GM18519 (cell line): ENCODE measurements around the gene FBXL5.
"Not testable (repeated sequence)": the region's sequence is repeated elsewhere in the genome, so short reads cannot be mapped to it uniquely, and the experiment has no call there.

Source experiments
- ATAC-seq: cut with Tn5 transposase; IDR thresholded peaks from one replicate; pipeline ENCODE4 v1.9.1; 2021; ENCODE audit warnings: mild to moderate bottlenecking, moderate library complexity; ENCODE audit not compliant: unreplicated experiment, low FRiP score

FBXL5 gene

DNA sequence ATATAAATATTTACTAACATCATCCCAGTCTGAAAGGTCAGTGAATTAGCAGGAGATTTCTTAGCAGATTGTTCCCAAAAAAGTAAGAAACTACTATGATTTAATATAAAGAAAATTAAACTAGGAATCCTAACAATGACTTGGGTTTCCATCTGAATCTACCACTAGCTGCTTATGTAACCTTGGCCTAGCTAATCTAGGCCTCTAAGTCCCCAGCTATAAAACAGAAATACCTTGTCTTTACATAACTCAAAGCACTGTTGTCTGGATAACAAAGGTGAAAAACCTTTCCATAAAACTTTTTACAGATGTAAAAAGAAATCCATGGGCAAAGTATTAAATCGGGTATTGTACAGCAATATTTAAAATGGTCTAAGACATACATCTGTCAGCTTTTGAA lies 3.0 kb downstream of the FBXL5 start:
- no peak for ATAC-seq

GRCh38 chr4:15651676-15652075 lies 3.5 kb downstream of the FBXL5 start:
- ATAC-seq = no peak

DNA sequence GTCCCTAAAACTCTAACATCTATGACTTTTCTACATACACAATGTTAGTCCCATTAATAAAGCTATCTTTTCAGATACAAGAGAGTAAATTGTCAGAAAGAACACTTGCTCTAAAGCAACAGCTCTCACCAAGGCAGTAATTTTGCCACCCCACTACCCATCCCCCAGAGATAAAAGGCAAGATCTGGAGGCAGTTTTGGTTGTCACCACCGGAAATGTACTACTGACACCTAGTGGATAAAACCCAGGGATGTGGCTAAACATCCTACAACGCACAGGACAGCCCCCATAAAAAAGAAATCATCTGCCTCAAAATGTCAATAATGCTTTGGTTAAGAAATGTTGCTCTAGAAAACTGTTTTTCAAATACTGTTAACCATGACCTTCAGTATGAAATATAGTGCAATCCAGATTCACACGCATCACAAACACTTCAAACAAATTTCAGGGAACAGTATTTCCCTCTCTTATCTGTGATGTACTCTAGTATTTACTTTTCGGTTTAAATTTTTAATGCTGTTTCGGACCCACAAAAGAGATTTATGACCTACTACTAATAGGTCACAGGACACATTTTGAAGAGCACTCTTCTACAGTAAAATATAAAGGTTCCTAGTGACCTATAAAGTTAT lies 5.1 kb downstream of the FBXL5 start:
- no peak for ATAC-seq

DNA sequence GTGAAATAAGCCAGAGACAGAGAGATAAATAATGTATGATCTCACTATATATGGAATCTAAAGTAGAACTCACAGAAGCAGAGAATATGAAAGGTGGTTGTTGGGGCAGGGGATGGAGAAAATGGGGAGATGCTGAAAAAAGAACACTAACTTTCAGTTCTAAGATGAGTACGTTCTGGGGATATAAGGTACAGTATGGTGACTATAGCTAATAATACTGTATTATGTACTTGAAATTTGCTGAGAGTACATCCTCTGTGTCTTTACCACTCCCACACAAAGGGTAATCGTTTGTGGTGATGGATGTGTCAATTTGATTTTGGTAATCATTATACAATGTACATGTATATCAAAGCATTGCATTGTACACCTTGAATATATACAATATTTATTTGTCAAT lies 6.6 kb downstream of the FBXL5 start:
- ATAC-seq = peak; percentile 63

- ATAC-seq = no peak
Measured at GRCh38 chr4:15638418-15638817, 16.7 kb downstream of the FBXL5 start.

DNA sequence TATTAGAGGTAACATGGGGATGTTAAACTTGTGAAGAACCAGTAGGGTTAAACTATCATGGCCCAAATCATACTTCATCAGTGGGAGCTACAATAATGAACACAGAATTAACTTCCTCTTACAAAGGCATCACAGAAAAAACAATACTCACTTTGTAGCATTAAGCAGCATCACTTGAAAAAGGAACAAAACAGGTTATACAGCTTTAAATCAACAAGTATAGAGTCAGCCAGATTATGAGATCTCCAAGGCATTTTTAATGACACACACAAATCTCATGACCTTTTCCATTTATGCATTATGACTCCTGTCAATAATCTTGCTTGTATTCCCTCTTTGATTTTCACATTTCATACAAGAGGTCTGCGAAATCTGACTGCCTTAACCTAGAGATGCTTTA lies 18.3 kb downstream of the FBXL5 start:
- ATAC-seq = no peak

DNA sequence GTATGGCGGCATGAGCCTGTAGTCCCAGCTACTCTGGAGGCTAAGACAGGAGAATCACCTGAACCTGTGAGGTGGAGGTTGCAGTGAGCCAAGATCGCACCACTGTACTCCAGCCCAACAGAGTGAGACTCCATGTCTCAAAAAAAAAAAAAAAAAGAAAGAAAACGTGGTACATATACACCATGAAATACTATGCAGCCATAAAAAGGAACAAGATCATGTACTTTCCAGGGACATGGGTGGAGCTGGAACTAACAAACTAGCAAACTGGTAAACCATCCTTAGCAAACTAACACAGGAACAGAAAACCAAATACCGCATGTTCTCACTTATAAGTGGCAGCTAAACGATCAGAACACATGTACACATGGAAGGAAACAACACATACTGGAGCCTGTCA lies 37.8 kb downstream of the FBXL5 start:
- not testable (repeated sequence) for ATAC-seq

DNA sequence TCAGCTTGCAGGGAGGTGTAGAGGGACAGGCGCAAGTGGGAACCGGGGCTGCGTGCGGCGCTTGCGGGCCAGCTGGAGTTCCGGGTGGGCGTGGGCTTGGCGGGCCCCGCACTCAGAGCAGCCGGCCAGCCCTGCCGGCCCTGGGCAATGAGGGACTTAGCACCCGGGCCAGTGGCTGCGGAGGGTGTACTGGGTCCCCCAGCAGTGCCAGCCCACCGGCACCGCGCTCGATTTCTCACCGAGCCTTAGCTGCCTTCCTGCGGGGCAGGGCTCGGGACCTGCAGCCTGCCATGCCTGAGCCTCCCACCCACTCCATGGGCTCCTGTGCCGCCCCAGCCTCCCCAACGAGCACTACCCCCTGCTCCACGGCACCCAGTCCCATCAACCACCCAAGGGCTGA lies 40.3 kb downstream of the FBXL5 start:
- not testable (repeated sequence) for ATAC-seq

GRCh38 chr4:15612136-15612535 lies 43.0 kb downstream of the FBXL5 start:
- no peak for ATAC-seq

DNA sequence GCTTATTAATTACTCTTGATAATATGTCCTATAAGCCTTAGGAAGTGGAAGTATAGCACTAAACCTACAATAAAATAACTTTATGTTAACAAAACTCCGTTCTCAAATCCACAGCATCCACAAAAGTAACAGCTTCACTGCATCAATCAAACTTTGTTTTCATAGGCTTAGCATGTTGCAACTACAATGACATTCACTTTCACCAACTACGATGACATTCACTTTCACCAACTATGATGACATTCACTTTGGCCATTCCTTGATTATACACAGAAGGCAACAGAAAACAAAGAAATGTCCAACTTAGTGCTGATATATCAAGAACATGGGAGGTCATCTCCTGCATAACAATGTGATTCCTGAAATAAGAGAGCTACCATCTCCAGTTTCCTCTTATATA lies 44.3 kb downstream of the FBXL5 start:
- no peak for ATAC-seq

DNA sequence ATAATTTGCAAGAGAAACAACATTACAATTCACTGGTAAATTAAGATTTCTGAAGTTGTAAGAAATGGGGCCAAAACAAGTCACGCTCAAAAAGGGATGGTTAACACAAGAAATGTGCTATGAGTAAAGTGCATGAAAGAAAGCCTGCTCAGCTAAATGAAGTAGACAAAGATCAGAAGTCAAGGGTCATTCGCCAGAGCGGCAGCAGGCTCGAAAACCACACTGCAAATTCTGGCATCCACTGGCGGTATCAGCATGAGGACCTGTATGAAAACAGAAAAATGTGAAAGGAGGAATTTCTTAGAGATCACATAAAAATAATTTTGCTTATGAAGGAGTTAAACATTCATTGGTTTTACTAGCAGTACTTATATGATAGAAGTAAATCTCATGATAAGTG lies 49.6 kb downstream of the FBXL5 start:
- no peak for ATAC-seq

DNA sequence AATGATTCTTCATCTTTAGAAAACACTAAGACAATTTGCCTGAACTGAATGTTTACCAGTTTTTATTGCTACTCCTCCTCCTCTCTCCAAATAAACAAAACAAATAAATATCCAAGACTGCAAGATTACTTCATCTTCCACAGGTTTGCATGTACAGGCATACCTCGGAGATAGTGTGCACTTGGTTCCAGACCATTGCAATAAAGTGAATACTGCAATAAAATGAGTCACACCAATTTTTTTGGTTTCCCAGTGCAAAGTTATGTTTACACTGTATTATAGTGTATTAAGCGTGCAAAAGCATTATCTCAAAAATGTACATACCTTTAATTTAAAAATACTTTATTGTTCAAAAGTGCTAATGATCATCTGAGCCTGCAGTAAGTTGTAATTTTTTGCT lies 53.3 kb downstream of the FBXL5 start:
- no peak for ATAC-seq

DNA sequence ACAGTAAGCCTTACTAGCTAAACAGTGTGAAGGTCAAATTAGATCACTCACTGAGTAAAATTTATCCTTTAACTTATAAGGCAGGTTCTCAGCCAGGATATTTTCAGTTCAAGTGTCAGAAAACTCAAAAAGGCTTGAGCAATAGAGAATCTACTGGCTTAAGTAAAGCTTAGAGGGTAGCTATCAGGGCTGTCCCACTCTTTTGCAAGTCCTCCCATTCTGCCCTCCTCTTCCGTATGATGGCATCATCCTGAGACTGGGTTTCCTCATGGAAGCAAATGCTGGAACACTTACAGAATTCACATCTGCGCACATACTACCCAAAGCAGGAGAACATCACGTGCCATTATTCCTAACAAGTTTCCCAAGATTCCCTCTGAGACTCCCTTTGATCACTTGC lies 55.0 kb downstream of the FBXL5 start:
- ATAC-seq = no peak

- no peak for ATAC-seq
Measured at GRCh38 chr4:15598644-15599043, 56.5 kb downstream of the FBXL5 start.

- no peak for ATAC-seq
Measured at GRCh38 chr4:15592799-15593198, 62.4 kb downstream of the FBXL5 start.

DNA sequence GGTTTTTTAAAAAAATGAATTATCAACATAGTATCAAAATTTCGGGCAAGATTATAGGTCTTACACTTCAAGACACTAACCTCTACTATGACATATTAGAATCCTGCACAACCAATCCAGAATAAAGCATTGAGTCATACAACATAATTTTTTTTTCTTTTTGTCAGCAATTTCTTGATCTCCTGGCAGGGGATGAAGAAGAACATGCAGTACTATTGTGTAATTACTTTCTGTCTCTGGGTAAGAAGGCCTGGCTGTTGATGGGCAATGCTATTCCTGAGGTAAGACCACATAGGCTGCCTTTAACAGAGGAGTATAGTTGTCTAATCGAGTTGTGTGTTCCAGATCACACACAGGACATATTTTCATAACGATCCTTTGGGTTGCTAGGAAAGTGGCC lies 67.5 kb downstream of the FBXL5 start:
- ATAC-seq = no peak

DNA sequence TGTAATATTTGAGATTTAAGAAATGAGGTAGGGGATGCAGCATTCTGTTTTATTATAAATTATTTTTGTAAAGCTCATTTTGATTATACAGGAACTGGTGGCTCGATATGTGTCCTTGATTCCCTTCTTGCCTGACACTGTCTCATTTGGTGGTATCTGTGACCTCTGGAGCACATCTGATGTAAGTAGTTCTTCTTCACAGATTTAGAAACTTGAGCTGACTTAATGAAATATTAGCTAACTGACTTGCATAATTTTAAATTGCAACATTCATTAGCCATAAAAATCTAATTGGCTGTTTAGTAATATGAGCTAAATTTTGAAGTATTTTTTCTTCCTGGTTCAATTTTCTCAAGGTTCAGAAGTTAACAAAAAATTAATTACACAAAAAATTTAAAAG lies 69.1 kb downstream of the FBXL5 start:
- no peak for ATAC-seq

DNA sequence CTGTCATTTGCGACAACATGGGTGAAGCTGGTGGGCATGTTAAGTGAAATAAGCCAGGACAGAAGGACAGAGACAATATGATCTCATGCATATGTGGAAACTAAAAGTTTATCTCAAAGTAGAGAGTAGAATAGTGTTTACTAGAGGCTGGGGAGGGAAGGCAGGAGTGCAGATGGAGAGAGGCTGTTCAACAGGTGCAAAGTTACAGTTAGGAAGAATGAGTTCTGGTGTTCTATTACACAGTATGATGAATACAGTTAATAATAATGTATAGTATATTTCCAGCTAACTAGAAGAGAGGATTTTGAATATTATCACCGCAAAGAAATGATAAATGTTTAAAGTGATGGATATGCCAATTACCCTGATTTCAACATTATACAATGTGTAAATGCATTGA lies 69.8 kb downstream of the FBXL5 start:
- ATAC-seq = no peak

- no peak for ATAC-seq
Measured at GRCh38 chr4:15584785-15585184, 70.4 kb downstream of the FBXL5 start.

DNA sequence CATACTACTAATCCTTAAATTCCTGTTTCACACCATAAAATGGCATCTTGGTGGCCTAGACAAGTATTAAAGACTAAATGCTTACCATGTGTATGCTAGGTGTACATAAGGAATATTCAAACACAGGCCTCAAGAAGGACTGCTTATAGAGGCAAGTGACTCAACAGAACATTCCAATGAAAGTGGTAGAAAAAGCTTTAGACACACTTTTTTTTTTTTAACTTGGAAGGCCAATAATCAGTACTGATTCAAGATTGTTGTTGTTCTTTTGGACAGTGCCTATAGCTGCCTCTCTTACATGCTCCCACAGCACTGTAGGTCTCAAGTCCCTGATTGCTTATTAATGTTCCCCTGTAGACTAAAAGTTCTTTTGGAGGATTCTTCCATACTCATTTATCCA lies 77.6 kb downstream of the FBXL5 start:
- ATAC-seq = no peak

DNA sequence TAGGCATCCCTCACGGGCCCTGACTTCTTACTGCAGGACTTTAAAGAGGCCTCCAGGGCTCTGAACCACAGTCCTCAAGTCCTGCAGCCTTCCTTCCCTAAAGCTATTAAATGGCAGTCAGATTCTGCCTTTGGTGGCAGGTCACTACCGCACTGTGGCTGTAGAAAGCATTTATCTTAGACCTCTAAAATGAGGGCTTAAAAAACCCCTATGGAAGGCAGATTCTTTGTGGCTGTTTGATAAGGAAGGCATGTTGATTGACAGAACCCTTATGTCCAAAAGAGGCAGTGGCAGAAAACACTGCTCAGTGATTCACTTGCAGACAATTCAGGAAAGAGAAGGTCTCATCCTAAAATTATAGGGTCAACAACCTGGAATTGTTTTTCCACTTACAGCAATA lies 79.2 kb downstream of the FBXL5 start:
- ATAC-seq = no peak

- ATAC-seq = no peak
Measured at GRCh38 chr4:15569746-15570145, 85.4 kb downstream of the FBXL5 start.

DNA sequence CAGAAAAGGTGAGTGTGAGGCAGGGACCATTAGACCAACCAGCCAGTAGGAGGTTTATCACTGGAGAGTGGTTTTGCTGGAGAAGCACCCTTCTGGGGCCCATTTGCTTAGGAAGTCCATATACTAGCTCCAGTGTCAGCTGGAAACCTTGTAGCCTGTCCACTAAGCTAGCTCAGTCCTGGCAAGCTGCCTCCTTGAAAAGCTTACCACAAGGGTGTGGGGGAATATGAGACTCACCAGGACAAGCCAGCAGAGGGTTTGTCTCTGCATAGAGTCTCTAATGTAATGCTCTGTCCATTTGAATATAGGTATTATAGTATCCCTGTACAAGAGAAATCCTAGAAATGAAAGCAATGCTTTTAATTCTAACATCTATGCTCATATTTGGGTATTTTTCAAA lies 86.3 kb downstream of the FBXL5 start:
- no peak for ATAC-seq
